OCI-LY7 (cell line): ENCODE results near the gene MDGA2.

Experiments used
- CTCF ChIP-seq: fragments of 200-600 bp; sonication (generic); conservative IDR thresholded peaks from 2 replicates; pipeline ENCODE4 v1.5.1; 2014; ENCODE audit warnings: mild to moderate bottlenecking, antibody characterized with exemption, low read length, moderate library complexity, mixed read lengths
- EZH2phosphoT487 ChIP-seq: fragments of 200-600 bp; sonication (generic); IDR thresholded peaks from 2 replicates; pipeline ENCODE4 v1.6.1; 2018; ENCODE audit warnings: low read depth, borderline replicate concordance, mild to moderate bottlenecking, mixed run types, antibody characterized with exemption, low read length, moderate library complexity, mixed read lengths

GRCh38 chr14:47327336-47327735, 348.1 kb downstream of the MDGA2 start:
- TF ChIP-seq CTCF (no peak), EZH2phosphoT487 (no peak)
